Breast epithelium (tissue), 3 donors: ENCODE data around the gene IL27RA.

Source experiments
- CTCF ChIP-seq, 3 donors: fragments of 450-650 bp; IDR thresholded peaks; one replicate each; pipeline ENCODE4 v1.5.1; 2016 to 2017; ENCODE audit warnings: antibody characterized with exemption in 3 of 3, mild to moderate bottlenecking in 3 of 3, moderate library complexity in 3 of 3
- POLR2AphosphoS5 ChIP-seq, 3 donors: sonication (generic); formaldehyde crosslinking; IDR thresholded peaks; one replicate each; pipeline ENCODE4 v1.6.1; 2017; ENCODE audit warnings: antibody characterized with exemption in 3 of 3

- no peak for TF ChIP-seq CTCF (IDR thresholded peaks at IDR 0.05)
- no peak for TF ChIP-seq POLR2AphosphoS5 (IDR thresholded peaks at IDR 0.05)
These were observed 64.9 kb downstream of the IL27RA start for GRCh38 chr19:14096272-14096992.
